Stimulated activated CD4-positive, alpha-beta T cell treated with anti-CD3 and anti-CD28 coated beads, Interleukin-2, amount 100 ng/mL, for 4 hours (primary cell): ENCODE results near the gene MLST8.

Experiments used
- DNase-seq: peaks from one replicate; pipeline ENCODE4 v3.0.0-alpha.2; 2020; ENCODE audit warnings: low read depth

Gene MLST8

DNA sequence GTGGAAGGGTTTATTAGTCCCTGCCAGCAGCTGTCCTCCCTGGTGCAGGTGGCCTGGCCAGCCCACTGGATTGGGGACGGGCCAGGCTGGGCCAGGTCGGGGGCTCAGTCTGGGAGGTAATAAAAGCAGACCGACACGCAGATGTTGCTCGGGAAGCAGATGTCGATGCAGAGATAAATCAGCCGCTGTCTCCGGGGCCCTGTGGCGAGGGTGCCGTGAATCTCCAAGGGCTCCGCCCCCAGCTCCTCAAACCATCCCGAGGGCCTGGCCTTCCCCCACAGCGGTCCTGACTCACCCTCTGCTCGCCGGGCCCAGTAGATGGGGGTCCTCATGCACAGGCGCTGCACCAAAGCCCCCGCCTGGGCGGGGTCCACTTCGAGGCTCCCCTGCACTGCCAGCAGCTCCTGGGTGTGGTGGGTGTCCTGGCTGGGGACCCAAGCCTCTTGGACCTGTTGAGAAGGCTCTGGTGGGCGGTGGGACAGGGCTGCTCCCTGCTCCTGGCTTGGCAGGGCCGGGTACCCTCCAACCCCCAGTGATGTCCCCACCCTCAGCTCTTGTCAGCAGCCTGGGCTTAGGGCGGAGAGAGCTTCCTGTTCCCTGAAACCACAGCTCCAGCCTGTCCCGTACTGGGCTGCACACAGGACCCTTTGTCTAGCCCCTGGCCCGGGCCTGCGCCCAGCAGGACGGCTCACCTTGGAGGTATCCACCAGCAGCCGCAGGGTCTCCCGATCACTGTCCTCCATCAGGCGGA lies 4.2 kb downstream of the MLST8 start:
- no peak for DNase-seq

GRCh38 chr16:2210009-2210332 lies 4.7 kb downstream of the MLST8 start:
- DNase-seq = no peak

GRCh38 chr16:2210386-2211365 lies 5.4 kb downstream of the MLST8 start, which contains the start of gene BRICD5:
TSS of gene BRICD5 (minus strand) at chr16:2210863. CDS start at chr16:2210833, 30 bp downstream.
- DNase-seq = no peak

DNA sequence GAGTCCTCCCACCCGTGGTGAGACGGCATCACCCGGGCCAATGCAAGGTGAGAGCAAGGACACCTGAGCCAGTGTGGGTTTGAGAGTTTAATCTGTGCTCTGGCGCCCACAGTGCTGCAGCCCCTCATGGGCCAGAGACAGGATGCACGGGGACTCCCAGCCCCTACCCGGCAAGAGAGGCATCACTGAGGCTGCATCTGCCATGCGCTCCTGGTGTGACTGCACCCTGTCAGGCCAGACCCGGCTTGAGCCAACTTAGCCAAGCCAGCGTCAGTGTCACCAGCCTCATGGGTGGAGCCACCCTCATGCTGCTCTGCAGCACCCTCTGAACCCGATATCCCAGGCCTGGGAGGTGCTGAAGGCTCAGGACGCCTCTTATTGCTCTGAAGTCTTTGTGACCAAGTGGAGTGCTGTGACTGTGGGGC lies 6.7 kb downstream of the MLST8 start:
- no peak for DNase-seq

GRCh38 chr16:2212362-2213324 lies 7.4 kb downstream of the MLST8 start:
- no peak for DNase-seq

GRCh38 chr16:2213817-2214718 lies 8.8 kb downstream of the MLST8 start:
- DNase-seq = no peak

- DNase-seq = peak; percentile 99
Observed at GRCh38 chr16:2214719-2214968, 9.4 kb downstream of the MLST8 start, which contains the start of gene PGP. TSS of gene PGP (minus strand) at chr16:2214840. CDS start at chr16:2214777, 63 bp downstream.

DNA sequence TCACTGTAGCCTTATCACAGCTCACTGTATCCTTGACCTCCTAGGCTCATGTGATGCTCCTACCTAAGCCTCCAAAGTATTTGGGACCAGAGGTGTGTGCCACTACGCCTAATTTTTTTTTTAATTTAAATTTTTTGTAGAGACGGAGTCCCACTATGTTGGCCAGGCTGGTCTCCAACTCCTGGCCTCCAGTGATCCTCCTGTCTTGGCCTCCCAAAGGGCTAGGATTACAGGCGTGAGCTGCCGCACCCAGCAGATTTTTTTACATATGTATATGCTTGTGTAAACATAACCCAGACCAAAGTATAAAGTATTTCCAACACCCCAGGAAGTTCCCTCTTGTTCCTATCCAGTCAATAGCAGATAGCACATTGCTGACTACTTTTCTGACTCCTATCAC lies 11.1 kb downstream of the MLST8 start:
- DNase-seq = no peak

DNA sequence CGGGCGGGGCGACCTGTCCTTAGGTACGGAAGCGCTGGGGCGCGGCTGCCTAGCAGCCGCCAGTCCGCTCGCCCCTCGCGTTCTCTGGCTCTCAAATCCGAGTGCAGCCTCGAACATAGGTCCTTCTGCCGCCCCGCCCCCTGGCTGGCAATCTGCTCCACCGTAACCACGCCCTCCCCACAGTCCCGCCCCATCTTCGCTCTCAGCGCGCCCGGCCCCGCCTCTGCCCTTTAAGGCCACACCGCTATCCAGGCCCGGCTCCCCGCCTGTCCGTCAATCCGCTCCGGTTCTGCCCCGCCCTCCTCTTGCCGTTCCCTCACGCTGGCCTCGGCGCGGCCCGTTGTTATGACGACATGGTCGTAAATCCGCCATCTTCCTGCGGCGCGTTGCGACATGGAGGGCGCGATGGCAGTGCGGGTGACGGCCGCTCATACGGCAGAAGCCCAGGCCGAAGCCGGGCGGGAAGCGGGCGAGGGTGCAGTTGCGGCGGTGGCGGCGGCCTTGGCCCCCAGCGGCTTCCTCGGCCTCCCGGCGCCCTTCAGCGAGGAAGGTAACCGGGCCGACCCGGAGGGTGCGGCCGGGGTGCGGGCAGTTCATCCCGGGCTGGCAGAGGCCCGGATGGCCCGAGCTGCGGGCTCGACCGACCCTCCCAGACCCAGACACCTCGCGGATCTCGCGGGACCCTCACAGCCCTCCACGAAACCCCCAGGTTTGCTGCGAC lies 18.1 kb downstream of the MLST8 start, which contains the start of gene E4F1:
Gene E4F1 (plus strand): TSS at position 371 of the 721 bp plus-strand sequence. CDS start 23 bp downstream, at position 394.
- DNase-seq = peak; percentile 98

DNA sequence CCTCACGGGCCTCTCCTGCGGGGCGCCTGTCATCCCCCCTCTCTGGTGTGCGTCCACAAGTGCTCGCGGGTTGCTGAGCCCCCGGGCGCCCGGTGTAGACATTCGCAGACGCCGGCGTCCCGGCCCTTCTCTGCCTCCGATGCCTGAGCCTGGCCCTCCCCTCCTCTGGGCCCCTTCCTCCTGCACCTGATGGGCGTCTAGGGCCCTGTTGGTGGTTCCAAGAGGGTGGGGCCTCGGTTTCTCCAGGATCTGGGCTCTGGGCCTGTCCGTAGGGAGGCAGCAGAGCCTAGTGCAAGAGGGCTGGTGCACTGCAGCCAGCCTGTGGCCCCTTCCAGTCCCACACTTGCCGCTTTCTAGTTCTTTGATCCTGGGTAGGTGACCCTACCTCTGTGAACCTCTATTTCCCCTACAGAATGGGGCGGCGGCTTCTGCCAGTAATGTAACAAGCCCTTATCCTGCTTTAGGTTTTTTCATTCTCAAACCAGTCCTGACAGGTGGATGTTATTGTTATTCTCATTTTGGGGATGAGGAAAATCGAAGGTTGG lies 18.8 kb downstream of the MLST8 start:
- no peak for DNase-seq

- DNase-seq = no peak
Observed at GRCh38 chr16:2226245-2226793, 21.1 kb downstream of the MLST8 start.

DNA sequence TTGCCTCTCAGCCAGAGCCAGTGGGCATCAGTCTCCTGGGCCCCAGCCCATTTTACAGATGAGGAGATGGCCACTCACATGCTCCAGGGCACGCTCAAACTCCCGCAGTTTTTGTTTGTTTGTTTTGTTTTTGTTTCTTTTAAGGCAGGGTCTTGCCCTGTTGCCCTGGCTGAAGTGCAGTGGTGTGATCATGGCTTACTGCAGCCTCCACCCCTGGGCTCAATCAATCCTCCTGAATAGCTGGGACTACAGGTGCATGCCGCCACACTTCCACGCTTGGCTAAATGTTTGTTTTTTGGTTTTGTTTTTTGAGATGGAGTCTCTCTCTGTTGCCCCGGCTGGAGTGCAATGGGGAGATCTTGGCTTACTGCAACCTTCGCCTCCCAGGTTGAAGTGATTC lies 21.7 kb downstream of the MLST8 start:
- no peak for DNase-seq

GRCh38 chr16:2228161-2228824 lies 23.0 kb downstream of the MLST8 start:
- DNase-seq = no peak

DNA sequence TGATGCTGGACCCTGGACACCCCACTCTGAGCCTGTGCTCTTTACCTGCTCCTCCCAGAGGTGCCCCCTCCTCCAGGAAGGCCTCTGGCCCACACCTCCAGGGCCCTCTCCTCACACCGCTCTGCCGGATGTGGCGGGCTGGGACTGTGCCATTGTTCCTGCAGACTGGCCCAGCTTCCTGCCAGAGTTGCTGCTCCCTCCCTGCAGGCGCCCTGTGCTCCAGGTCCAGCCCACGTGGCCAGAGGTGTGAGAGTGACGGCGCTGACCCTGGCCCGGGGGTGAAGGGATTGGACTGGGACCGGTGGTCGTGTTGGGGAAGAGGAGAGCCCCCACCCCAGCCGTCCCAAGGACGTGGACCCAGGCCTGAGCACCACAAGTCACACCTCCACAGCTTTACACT lies 23.8 kb downstream of the MLST8 start:
- no peak for DNase-seq

DNA sequence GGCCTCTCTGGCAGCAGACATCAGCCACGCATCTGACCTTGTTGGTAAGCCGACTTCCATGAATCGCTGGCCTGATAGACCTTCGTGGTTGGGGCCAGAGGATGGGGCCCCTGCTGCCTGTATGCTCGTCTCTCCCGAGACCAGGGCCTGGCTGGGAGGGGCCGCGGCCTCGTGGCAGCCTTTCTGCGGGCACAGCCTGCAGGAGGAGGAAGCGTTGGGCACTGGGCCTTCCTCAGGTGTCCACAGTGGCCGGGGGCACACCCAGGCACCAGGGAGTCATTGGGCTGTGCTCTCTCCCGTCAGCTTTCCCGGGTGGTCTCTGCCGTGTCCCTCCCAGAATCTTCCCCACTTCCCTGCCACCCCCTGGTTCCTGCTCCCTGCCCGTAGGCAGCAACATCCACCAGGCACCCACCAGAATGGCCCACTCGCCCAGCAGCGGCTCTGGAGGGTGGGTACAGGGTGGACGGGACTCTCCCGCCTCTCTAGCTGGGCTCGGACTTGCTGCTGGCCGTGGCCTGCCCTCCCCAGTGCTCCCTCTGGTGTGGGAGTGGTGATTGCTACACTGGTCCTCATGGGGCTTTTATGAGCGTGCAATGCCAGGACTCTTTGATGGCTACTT lies 24.5 kb downstream of the MLST8 start:
- no peak for DNase-seq

GRCh38 chr16:2230376-2230775 lies 25.1 kb downstream of the MLST8 start:
- DNase-seq = no peak

GRCh38 chr16:2231016-2231931 lies 26.0 kb downstream of the MLST8 start:
- no peak for DNase-seq
